HG02678 (cell line): Measurements from ENCODE around the gene YAF2.

ENCODE experiments used
- ATAC-seq: cut with Tn5 transposase; IDR thresholded peaks from one replicate; pipeline ENCODE4 v1.9.1; 2021; ENCODE audit warnings: mild to moderate bottlenecking, moderate library complexity; ENCODE audit not compliant: unreplicated experiment

YAF2 gene, protein sequence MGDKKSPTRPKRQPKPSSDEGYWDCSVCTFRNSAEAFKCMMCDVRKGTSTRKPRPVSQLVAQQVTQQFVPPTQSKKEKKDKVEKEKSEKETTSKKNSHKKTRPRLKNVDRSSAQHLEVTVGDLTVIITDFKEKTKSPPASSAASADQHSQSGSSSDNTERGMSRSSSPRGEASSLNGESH

GRCh38 chr12:42238240-42239140 is at the start of gene YAF2:
Gene YAF2, minus strand, starts transcription at chr12:42238248. Its CDS starts 68 bp downstream, at chr12:42238180.
- peak; percentile 81 for ATAC-seq

- ATAC-seq: no peak
Observed at GRCh38 chr12:42286741-42287140, 48.7 kb upstream of the YAF2 start.

GRCh38 chr12:42285431-42285830 is 47.4 kb upstream of the YAF2 start:
- ATAC-seq: no peak

DNA sequence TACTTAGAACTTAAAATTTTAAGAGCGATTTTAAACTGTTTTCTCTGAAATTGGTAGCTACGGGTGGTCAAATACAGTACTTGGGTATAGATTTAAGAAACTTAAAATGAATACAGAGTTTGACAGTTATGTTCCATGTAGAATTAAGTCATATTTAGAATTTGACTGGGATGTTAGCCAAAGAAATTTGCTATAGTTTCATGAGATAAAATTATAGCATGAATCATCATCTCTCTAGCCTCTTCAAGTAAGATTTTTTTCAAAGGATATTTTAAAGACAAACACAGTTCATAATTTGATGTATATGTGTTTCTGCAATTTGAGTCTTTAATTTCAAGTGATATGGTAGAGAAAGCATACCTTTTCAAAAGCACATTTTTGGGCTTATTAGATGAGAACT is 46.8 kb upstream of the YAF2 start:
- no peak for ATAC-seq

DNA sequence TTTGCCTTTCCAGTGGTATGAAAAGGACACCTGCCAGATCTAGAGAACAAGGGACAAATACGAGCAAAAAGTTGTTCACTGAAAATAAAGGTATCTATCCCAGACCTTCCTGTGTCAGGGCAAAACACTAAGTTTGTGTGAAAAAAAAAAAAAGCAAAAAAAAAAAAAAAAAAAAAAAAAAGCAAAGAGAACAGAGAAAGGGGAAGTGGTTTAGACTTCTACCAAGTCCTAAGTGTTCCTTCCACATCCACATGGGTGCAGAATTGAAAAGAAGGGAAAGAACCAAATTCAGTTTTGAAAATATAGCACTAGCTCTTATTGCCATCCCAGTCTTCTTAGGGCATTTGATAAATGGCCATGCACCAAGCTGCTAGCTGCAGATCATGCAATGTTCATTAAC is 46.1 kb upstream of the YAF2 start:
- no peak for ATAC-seq

- ATAC-seq: no peak
Observed at GRCh38 chr12:42283739-42284138, 45.7 kb upstream of the YAF2 start.

- ATAC-seq: no peak
Observed at GRCh38 chr12:42282294-42282693, 44.2 kb upstream of the YAF2 start.

- ATAC-seq: no peak
Observed at GRCh38 chr12:42281844-42282243, 43.8 kb upstream of the YAF2 start.

GRCh38 chr12:42281278-42281677 is 43.2 kb upstream of the YAF2 start:
- ATAC-seq: no peak

DNA sequence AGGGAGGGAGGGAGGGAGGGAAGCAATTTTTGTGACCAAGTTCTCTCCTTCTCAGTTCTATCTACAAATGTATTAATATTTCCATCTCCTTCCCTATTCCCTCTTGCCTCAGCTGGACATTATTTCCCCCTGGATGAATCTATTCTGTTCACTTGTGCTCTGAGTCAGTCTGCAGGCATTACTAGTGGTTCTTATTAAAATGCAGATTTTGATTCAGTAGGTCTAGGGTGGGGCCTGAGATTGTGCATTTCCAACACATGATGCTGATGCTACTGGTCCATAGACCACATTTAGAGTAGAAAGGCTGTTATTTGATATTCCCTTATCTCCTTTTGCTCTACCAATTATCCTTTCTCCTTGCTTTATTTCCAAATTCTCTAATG is 40.1 kb upstream of the YAF2 start:
- ATAC-seq: no peak

GRCh38 chr12:42277396-42278127 is 39.5 kb upstream of the YAF2 start:
- ATAC-seq: no peak

GRCh38 chr12:42275499-42275898 is 37.5 kb upstream of the YAF2 start:
- ATAC-seq: no peak

- ATAC-seq: no peak
Observed at GRCh38 chr12:42273706-42274105, 35.7 kb upstream of the YAF2 start.

DNA sequence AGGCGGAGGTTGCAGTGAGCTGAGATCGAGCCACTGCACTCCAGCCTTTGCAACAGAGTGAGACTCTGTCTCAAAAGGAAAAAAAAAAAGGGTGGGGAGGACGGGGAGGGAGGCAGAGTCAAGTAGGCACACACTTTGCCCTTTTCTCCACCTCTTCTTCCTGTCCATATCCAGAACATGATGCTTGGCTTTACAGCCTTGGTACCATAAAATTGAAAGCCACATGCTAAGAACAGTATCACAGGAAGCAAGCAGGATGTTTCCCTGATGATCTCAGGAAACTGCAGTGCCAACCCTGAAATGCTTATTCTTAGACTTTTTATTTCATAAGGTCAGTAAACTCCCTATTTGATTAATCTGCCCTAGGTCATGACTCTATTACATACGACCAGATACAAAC is 32.5 kb upstream of the YAF2 start:
- ATAC-seq: no peak

GRCh38 chr12:42267413-42268190 is 29.6 kb upstream of the YAF2 start:
- no peak for ATAC-seq

- no peak for ATAC-seq
Observed at GRCh38 chr12:42266579-42267230, 28.7 kb upstream of the YAF2 start.

GRCh38 chr12:42262271-42262670 is 24.2 kb upstream of the YAF2 start:
- no peak for ATAC-seq

- ATAC-seq: no peak
Observed at GRCh38 chr12:42261708-42262107, 23.7 kb upstream of the YAF2 start.

GRCh38 chr12:42260518-42260917 is 22.5 kb upstream of the YAF2 start:
- no peak for ATAC-seq

DNA sequence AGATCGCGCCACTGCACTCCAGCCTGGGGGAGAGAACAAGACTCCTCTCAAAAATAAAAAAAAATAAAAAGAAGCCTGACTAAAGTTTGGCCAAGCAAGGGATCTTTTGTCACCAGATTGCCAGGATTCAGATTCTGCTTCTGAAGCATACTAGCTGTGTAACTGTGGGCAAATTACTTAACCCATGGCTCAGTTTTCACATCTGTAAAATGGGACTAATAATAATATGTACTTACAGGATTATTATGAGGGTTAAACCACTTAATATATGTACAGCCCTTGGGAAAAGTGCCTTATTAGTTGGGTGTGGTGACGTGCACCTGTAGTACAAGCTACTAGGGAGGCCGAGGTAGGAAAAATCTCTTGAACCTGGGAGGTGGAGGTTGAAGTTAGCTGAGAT is 21.7 kb upstream of the YAF2 start:
- ATAC-seq: no peak

- no peak for ATAC-seq
Observed at GRCh38 chr12:42255866-42256261, 17.8 kb upstream of the YAF2 start.
